ENCODE results near the gene PLXNA4. TPM values are rescaled to one million over a fixed set of nuclear protein-coding genes. Genes with fewer than 3 reads are reported as not detected.

Gene PLXNA4
- total RNA-seq, 4 donors from 2014 or later, result 1.1 to 2.8 (median 1.4) TPM

DNA sequence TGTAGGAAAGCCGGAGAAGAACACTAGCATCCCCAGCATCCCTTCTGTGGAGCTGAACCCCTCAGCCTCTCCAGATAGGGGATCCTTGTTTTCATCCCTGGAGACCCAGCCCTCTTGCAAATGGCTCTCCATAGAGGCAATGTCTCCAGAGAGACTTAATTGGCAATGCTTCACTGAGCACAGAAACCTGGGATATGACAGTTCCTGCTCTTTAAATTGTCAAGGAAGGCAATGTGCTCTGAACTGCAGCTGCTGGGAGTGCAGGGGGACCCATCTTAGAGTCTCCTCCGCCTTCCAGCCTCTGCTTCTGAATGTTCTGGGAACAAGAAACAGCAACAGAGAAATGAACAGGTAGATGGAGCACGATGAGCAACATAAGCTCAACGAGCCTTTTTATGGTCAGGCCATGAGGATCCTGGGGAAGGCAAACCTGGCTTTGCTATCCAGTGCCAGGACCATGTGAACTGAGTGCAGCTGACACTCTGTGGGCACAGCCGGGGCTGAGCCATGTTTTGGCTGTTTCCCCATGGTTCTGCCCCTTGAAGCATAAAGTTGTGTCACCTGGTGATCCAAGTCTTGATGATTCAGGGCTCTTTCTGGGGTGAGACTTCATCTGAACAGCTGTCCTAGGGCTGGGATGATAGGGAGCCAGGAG lies 481.0 kb downstream of the PLXNA4 start:
- no peaks in the 10 kb centered on the region for H3K27me3 ChIP-seq
- TF ChIP-seq, protein P1, sequence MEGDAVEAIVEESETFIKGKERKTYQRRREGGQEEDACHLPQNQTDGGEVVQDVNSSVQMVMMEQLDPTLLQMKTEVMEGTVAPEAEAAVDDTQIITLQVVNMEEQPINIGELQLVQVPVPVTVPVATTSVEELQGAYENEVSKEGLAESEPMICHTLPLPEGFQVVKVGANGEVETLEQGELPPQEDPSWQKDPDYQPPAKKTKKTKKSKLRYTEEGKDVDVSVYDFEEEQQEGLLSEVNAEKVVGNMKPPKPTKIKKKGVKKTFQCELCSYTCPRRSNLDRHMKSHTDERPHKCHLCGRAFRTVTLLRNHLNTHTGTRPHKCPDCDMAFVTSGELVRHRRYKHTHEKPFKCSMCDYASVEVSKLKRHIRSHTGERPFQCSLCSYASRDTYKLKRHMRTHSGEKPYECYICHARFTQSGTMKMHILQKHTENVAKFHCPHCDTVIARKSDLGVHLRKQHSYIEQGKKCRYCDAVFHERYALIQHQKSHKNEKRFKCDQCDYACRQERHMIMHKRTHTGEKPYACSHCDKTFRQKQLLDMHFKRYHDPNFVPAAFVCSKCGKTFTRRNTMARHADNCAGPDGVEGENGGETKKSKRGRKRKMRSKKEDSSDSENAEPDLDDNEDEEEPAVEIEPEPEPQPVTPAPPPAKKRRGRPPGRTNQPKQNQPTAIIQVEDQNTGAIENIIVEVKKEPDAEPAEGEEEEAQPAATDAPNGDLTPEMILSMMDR (IDR thresholded peaks at IDR 0.05), result no peak
- no peak for TF ChIP-seq POLR2AphosphoS5 (IDR thresholded peaks at IDR 0.05)
- TF ChIP-seq EP300 (IDR thresholded peaks at IDR 0.05; ENCODE audit: low read depth), result no peak
- TF ChIP-seq POLR2A (IDR thresholded peaks at IDR 0.05), result no peak
- no peaks in the 10 kb centered on the region for H3K4me1 ChIP-seq
- no peak overlapping the region for H3K27ac ChIP-seq
- intact Hi-C loops (cut with DNase I; ENCODE audit: low total_unique reads) (no loop called here), in situ Hi-C loops (cut with MboI; ENCODE audit: low pct_ligation_motif_present in 1 of 4, low pct_unique_long_range_greater_than_20kb in 1 of 4, low sequenced_read_pairs in 3 of 4) (no loop called here)
- 72% methylated on average over 5 of the region's 5 CpGs; no CpG with 5 or more reads in 1 of the 2 donors for WGBS, 2 donors (ENCODE audit: low coverage in 1 of 2)
- no peaks in the 10 kb centered on the region for H3K36me3 ChIP-seq
- no peak for DNase-seq
- no peak overlapping the region for H3K4me3 ChIP-seq
- no peaks in the 10 kb centered on the region for H3K9me3 ChIP-seq

DNA sequence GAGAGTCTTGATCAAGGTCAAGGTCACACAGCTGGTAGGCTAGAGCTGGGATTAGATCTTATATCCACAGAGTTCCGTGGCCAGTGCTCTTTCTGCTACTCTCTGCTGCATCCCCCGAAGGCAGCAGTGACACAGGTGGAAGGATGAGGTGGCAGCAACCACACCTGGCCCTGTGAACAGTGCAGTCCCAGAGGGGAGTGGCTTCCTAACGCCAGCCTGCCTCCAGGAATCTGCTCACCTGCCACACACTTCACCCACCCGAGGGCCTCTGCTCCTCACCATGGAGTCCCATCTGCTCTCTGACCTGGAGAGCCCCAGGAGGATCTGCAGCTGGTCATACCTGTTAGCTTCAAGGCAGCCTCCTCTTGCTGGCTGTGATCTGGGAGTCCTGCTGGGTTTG lies 484.2 kb downstream of the PLXNA4 start:
- in situ Hi-C loops (cut with MboI; ENCODE audit: low pct_ligation_motif_present in 1 of 4, low pct_unique_long_range_greater_than_20kb in 1 of 4, low sequenced_read_pairs in 3 of 4), result no loop called here
- 67% methylated on average over 3 of the region's 4 CpGs; no CpG with 5 or more reads in 1 of the 2 donors for WGBS, 2 donors (ENCODE audit: low coverage in 1 of 2)
- Histone ChIP-seq H3K9me3 (no peaks in the 10 kb centered on the region), H3K4me1 (no peaks in the 10 kb centered on the region), H3K27me3 (no peaks in the 10 kb centered on the region), H3K4me3 (no peak overlapping the region), H3K36me3 (no peaks in the 10 kb centered on the region), H3K27ac (no peak overlapping the region)
- TF ChIP-seq, protein P1 (IDR thresholded peaks at IDR 0.05), result no peak
- no peak for TF ChIP-seq POLR2AphosphoS5 (IDR thresholded peaks at IDR 0.05)
- TF ChIP-seq POLR2A (IDR thresholded peaks at IDR 0.05), result no peak
- TF ChIP-seq EP300 (IDR thresholded peaks at IDR 0.05; ENCODE audit: low read depth), result no peak
- intact Hi-C loops (cut with DNase I; ENCODE audit: low total_unique reads), result no loop called here
- no peak for DNase-seq

DNA sequence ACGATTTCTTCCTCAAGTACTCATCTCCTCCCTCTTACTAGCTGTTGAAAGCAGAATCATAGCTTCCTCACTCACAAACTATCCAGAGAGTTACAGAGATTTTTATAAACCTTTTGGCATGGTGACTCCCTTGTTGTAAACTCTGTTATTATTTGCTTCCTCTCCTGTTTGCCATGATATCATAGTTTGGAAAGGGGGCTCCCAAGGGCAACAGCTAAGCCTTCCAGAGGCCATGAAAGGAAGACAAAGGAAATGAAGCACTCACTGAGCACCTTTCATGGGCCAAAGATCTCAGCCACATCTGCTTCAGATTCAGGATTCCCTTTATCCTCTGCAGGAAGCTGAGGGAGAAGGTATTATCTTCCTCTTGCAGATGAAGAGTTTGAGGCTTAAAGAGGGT lies 484.6 kb downstream of the PLXNA4 start:
- TF ChIP-seq POLR2AphosphoS5 (IDR thresholded peaks at IDR 0.05) (no peak), POLR2A (IDR thresholded peaks at IDR 0.05) (no peak), EP300 (IDR thresholded peaks at IDR 0.05; ENCODE audit: low read depth) (no peak)
- TF ChIP-seq, protein P1 (IDR thresholded peaks at IDR 0.05), result no peak
- no peak for DNase-seq
- Histone ChIP-seq H3K9me3 (no peaks in the 10 kb centered on the region), H3K4me3 (no peak overlapping the region), H3K36me3 (no peaks in the 10 kb centered on the region), H3K27ac (no peak overlapping the region), H3K4me1 (no peaks in the 10 kb centered on the region), H3K27me3 (no peaks in the 10 kb centered on the region)
- WGBS, 2 donors (ENCODE audit: low coverage in 1 of 2), result 43 to 59% methylated on average over 1 of the region's 1 CpG
- intact Hi-C loops (cut with DNase I; ENCODE audit: low total_unique reads), result no loop called here
- in situ Hi-C loops (cut with MboI; ENCODE audit: low pct_ligation_motif_present in 1 of 4, low pct_unique_long_range_greater_than_20kb in 1 of 4, low sequenced_read_pairs in 3 of 4), result no loop called here

DNA sequence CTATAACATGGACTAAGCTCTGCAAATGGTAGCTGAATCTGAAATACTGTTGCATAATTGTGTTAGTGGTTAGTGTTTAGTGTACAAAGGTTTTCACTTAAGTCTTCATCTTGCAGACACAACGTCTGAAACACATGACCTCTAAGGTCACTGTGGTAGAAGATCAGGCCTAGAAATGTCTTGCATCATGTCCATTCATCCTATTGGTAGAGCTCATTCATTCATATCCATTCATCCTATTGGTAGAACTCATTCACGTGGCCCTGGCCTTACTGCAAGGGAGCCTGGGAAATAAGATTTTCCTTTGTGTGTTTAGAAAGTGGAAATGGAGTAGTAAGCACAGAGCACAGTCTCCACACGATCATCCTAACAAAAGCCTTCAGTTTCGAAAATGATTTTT lies 485.8 kb downstream of the PLXNA4 start:
- 74 to 79% methylated on average over 4 of the region's 4 CpGs for WGBS, 2 donors (ENCODE audit: low coverage in 1 of 2)
- Histone ChIP-seq H3K4me3 (no peak overlapping the region), H3K9me3 (no peaks in the 10 kb centered on the region), H3K27me3 (no peaks in the 10 kb centered on the region), H3K36me3 (no peaks in the 10 kb centered on the region), H3K27ac (no peak overlapping the region), H3K4me1 (no peaks in the 10 kb centered on the region)
- TF ChIP-seq EP300 (IDR thresholded peaks at IDR 0.05; ENCODE audit: low read depth), result no peak
- TF ChIP-seq, protein P1 (IDR thresholded peaks at IDR 0.05), result no peak
- no peak for TF ChIP-seq POLR2A (IDR thresholded peaks at IDR 0.05)
- no peak for TF ChIP-seq POLR2AphosphoS5 (IDR thresholded peaks at IDR 0.05)
- intact Hi-C loops (cut with DNase I; ENCODE audit: low total_unique reads), result no loop called here
- in situ Hi-C loops (cut with MboI; ENCODE audit: low pct_ligation_motif_present in 1 of 4, low pct_unique_long_range_greater_than_20kb in 1 of 4, low sequenced_read_pairs in 3 of 4), result no loop called here
- no peak for DNase-seq
